ENCODE results near the gene SETD7. TPM values are rescaled to one million over a fixed set of nuclear protein-coding genes. Genes with fewer than 3 reads are reported as not detected.

The SETD7 gene
- total and polyA plus RNA-seq, 2 of the 4 experiments (the other 2 are of a cell fraction) = 17.0 to 46.6 TPM

- Histone ChIP-seq H3K56ac (ENCODE audit: extremely low read depth, insufficient read depth, low read length) (no peak overlapping the region), H3K79me1 (ENCODE audit: low read depth in 1 of 2, low read length in 2 of 2) (peaks cover 16 to 53% of the 10 kb centered on the region in 2 experiments), H3K9me1 (ENCODE audit: insufficient read depth, low read length) (peaks cover 4% of the 10 kb centered on the region; the same call in 1 of the 2 replicates), H3K4ac (ENCODE audit: low read depth, low read length) (no peak overlapping the region), H3K4me3 (ENCODE audit: insufficient read depth, low read depth, low read length) (no peak overlapping the region), H3K4me1 (ENCODE audit: control insufficient read depth, insufficient read depth, low read length) (peaks cover 3% of the 10 kb centered on the region), H2BK20ac (ENCODE audit: low read depth, low read length) (no peak overlapping the region), H4K5ac (ENCODE audit: low read depth, low read length) (no peak overlapping the region), H2BK5ac (ENCODE audit: low read depth, low read length, poor library complexity, severe bottlenecking) (peak overlapping the region; percentile 20), H2AK5ac (ENCODE audit: low read depth, low read length) (no peak overlapping the region), H3K36me3 (ENCODE audit: control insufficient read depth, insufficient read depth, low read length) (no peaks in the 10 kb centered on the region), H3K18ac (ENCODE audit: low read depth, low read length) (no peak overlapping the region), H2AFZ (replicated peaks; ENCODE audit: low read length, poor library complexity) (no peak overlapping the region), H3K9me3 (ENCODE audit: control insufficient read depth, insufficient read depth, low read length) (no peaks in the 10 kb centered on the region), H3K27me3 (ENCODE audit: control insufficient read depth, insufficient read depth, low read length) (no peaks in the 10 kb centered on the region), H3K23ac (ENCODE audit: low read depth, low read length) (no peak overlapping the region), H4K8ac (ENCODE audit: low read depth in 2 of 2, low read length in 2 of 2) (no peak overlapping the region), H3K4me2 (ENCODE audit: low read depth, low read length) (peak overlapping the region; percentile 93; the same call in 1 of the 2 replicates), H2BK120ac (ENCODE audit: low read depth, low read length) (no peak overlapping the region), H4K20me1 (ENCODE audit: insufficient read depth, low read length) (no peaks in the 10 kb centered on the region; the same call in 1 of the 2 replicates), H4K91ac (ENCODE audit: insufficient read depth, low read depth, low read length) (no peak overlapping the region), H2AK9ac (replicated peaks; ENCODE audit: low read depth, low read length, poor library complexity) (no peak overlapping the region), H2BK15ac (ENCODE audit: low read depth, low read length) (no peak overlapping the region), H3K9ac (ENCODE audit: low read depth, low read length) (no peak overlapping the region), H3K27ac (ENCODE audit: insufficient read depth, low read length) (no peak overlapping the region), H3K14ac (replicated peaks; ENCODE audit: low read depth, low read length) (no peak overlapping the region)
- DNase-seq (no peak), ATAC-seq (ENCODE audit: low read depth) (no peak)
- BruUV-seq (replicated peaks) = no TSS peak
- intact Hi-C loops (cut with micrococcal nuclease) = loop anchor here (5.0 kb wide), 1 partner anchor 275 kb away; the partner anchor contains the start of gene ELF2
- peak; percentile 81 for TF ChIP-seq MAFK (IDR thresholded peaks at IDR 0.05; ENCODE audit: low read depth, low read length)
- no peak for TF ChIP-seq CEBPB (IDR thresholded peaks at IDR 0.05; ENCODE audit: low read depth, low read length)
- dilution Hi-C loops (cut with HindIII; ENCODE audit: low sequenced_read_pairs, unreplicated experiment) = no loop called here
- ChIA-PET POLR2A (ENCODE audit: unreplicated experiment) (no interaction called here), CTCF (interaction anchor here (0.6 kb wide), 1 partner anchor 267 kb away, joined by 5 read pairs; no protein-coding TSS in a partner anchor)
- WGBS, 2 experiments (ENCODE audit: extremely low coverage in 2 of 2, insufficient read length in 1 of 2) = no CpG with 5 or more reads among the region's 1 CpG
- in situ Hi-C loops (cut with MboI; ENCODE audit: low sequenced_read_pairs) = no loop called here
These were observed 104.0 kb downstream of the SETD7 start for GRCh38 chr4:139451997-139452396.
